Measurements from ENCODE around the gene FSD1.
A peak's percentile ranks its signal among the peaks of the same experiment; 100 is the strongest.

The FSD1 gene

GRCh38 chr19:4301590-4302242 lies 2.7 kb upstream of the FSD1 start:
- ATAC-seq: no peak
- TF ChIP-seq ZNF565 (CRISPR knock-in tag; conservative IDR thresholded peaks at IDR 0.05; ENCODE audit: low read depth): no peak
- no peak for TF ChIP-seq TSHZ2 (CRISPR knock-in tag; IDR thresholded peaks at IDR 0.05)
- no peak for TF ChIP-seq BACH2 (CRISPR knock-in tag; IDR thresholded peaks at IDR 0.05; ENCODE audit: borderline replicate concordance)
- TF ChIP-seq TOX (CRISPR knock-in tag; IDR thresholded peaks at IDR 0.05; ENCODE audit: borderline replicate concordance): no peak
- no peak for TF ChIP-seq CSDC2 (CRISPR knock-in tag; IDR thresholded peaks at IDR 0.05)
- no peak for TF ChIP-seq PPARA (CRISPR knock-in tag; IDR thresholded peaks at IDR 0.05; ENCODE audit: borderline replicate concordance)

- ATAC-seq: no peak
- TF ChIP-seq ISL1 (CRISPR knock-in tag; IDR thresholded peaks at IDR 0.05): no peak
Observed at GRCh38 chr19:4302243-4302640, 2.2 kb upstream of the FSD1 start, which contains the start of gene TMIGD2. Gene TMIGD2, minus strand, starts transcription at chr19:4302389. Its CDS starts 4 bp downstream, at chr19:4302385.

- no peak for ATAC-seq
- TF ChIP-seq ZFP3 (CRISPR knock-in tag; IDR thresholded peaks at IDR 0.05) (peak; percentile 100), ZNF70 (CRISPR knock-in tag; IDR thresholded peaks at IDR 0.05) (no peak), CREB5 (CRISPR knock-in tag; IDR thresholded peaks at IDR 0.05; ENCODE audit: low read depth) (no peak)
Observed at GRCh38 chr19:4303819-4304537, 420 bp upstream of the FSD1 start.

- no peak for ATAC-seq
- TF ChIP-seq CREB5 (CRISPR knock-in tag; IDR thresholded peaks at IDR 0.05; ENCODE audit: low read depth) (no peak), ZNF70 (CRISPR knock-in tag; IDR thresholded peaks at IDR 0.05) (0 out of 2 replicates have a peak, but pooled peaks have one; percentile 25)
Observed at GRCh38 chr19:4305257-4305612, 837 bp downstream of the FSD1 start.

- TF ChIP-seq CREB5 (CRISPR knock-in tag; IDR thresholded peaks at IDR 0.05; ENCODE audit: low read depth) (no peak), RARB (CRISPR knock-in tag; IDR thresholded peaks at IDR 0.05) (no peak), ZNF70 (CRISPR knock-in tag; IDR thresholded peaks at IDR 0.05) (no peak), PATZ1 (CRISPR knock-in tag; IDR thresholded peaks at IDR 0.05; ENCODE audit: borderline replicate concordance) (no peak), POU6F1 (CRISPR knock-in tag; IDR thresholded peaks at IDR 0.05; ENCODE audit: borderline replicate concordance, low read depth) (no peak), ZFP3 (CRISPR knock-in tag; IDR thresholded peaks at IDR 0.05) (no peak), ZC3H10 (CRISPR knock-in tag; IDR thresholded peaks at IDR 0.05) (no peak), ZNF565 (CRISPR knock-in tag; conservative IDR thresholded peaks at IDR 0.05; ENCODE audit: low read depth) (no peak), ISL1 (CRISPR knock-in tag; IDR thresholded peaks at IDR 0.05) (no peak), ZNF8 (CRISPR knock-in tag; IDR thresholded peaks at IDR 0.05) (no peak), CSDC2 (CRISPR knock-in tag; IDR thresholded peaks at IDR 0.05) (no peak), ARNTL (CRISPR knock-in tag; IDR thresholded peaks at IDR 0.05; ENCODE audit: borderline replicate concordance, low read depth) (no peak), BACH2 (CRISPR knock-in tag; IDR thresholded peaks at IDR 0.05; ENCODE audit: borderline replicate concordance) (no peak), GLIS3 (CRISPR knock-in tag; IDR thresholded peaks at IDR 0.05) (no peak), PPARA (CRISPR knock-in tag; IDR thresholded peaks at IDR 0.05; ENCODE audit: borderline replicate concordance) (no peak), ZFP30 (CRISPR knock-in tag; IDR thresholded peaks at IDR 0.05) (no peak), TCF4 (CRISPR knock-in tag; IDR thresholded peaks at IDR 0.05; ENCODE audit: borderline replicate concordance) (no peak), OSR1 (CRISPR knock-in tag; IDR thresholded peaks at IDR 0.05) (no peak)
- no peak for ATAC-seq
Observed at GRCh38 chr19:4305659-4306058, 1.3 kb downstream of the FSD1 start.

All from SK-N-SH treated with all-trans-retinoic acid at 6 μM for 48 hours (cell line).